T-cell (primary cell): ENCODE data around the gene ST8SIA3. TPM values are rescaled to one million over a fixed set of nuclear protein-coding genes. Genes with fewer than 3 reads are reported as not detected.

Experiments used
- ATAC-seq, 4 experiments: fragments of 200-7000 bp in 3 of 4; fragments of 150-1000 bp in 1 of 4; cut with Tn5 transposase; replicated peaks in 1 of 4; 1 replicate in 3 of 4; 2 replicates in 1 of 4; pipeline ENCODE4 v1.10.0; 2021; ENCODE audit warnings: moderate library complexity in 3 of 4, mild to moderate bottlenecking in 2 of 4, moderate number of reproducible peaks in 1 of 4
- CTCF ChIA-PET, 2 donors: fragments of 300-600 bp; sonication (Branson Sonifier 250); formaldehyde crosslinking; loops; one replicate each; lab custom pipeline; 2022; ENCODE audit warnings: antibody characterized with exemption in 2 of 2; lab: Charles Lee
- POLR2A ChIA-PET, 2 donors: fragments of 300-600 bp; sonication (Branson Sonifier 250); formaldehyde crosslinking; loops; one replicate each; lab custom pipeline; 2022; ENCODE audit warnings: antibody characterized with exemption in 2 of 2; lab: Charles Lee
- DNase-seq, 35 experiments: peaks; one replicate each; pipeline versions ENCODE4 v3.0.0 to v3.0.0-alpha.2; 2013 to 2023
- H3K27ac ChIP-seq: one replicate; pipeline ENCODE4 v1.5.1; 2013; ENCODE audit warnings: low read length
- H3K27me3 ChIP-seq, 2 experiments: replicated peaks in 1 of 2; 1 replicate in 1 of 2; 2 replicates in 1 of 2; pipeline versions ENCODE4 v1.6.1 to v1.7.0; 2013; ENCODE audit warnings: low read length in 1 of 2, mixed read lengths in 1 of 2; ENCODE audit not compliant: control insufficient read depth in 2 of 2, insufficient read depth in 2 of 2; ENCODE audit errors: extremely low read depth in 1 of 2
- H3K36me3 ChIP-seq, 2 donors: 1 replicate in 1 of 2; 2 replicates in 1 of 2; pipeline versions ENCODE4 v1.6.1 to v1.7.0; 2013; ENCODE audit warnings: low read length in 1 of 2; ENCODE audit not compliant: control insufficient read depth in 2 of 2, insufficient read depth in 1 of 2; ENCODE audit errors: extremely low read depth in 1 of 2
- H3K4me1 ChIP-seq, 2 experiments: 1 replicate in 1 of 2; 2 replicates in 1 of 2; pipeline versions ENCODE4 v1.6.1 to v1.7.0; 2013; ENCODE audit warnings: low read length in 2 of 2, mixed read lengths in 1 of 2; ENCODE audit not compliant: insufficient read depth in 2 of 2, control insufficient read depth in 1 of 2; ENCODE audit errors: extremely low read depth in 1 of 2
- H3K4me3 ChIP-seq, 2 donors: 1 replicate in 1 of 2; 2 replicates in 1 of 2; pipeline versions ENCODE4 v1.5.1 to v1.7.0; 2013; ENCODE audit warnings: mild to moderate bottlenecking in 2 of 2, low read length in 1 of 2, moderate library complexity in 1 of 2; ENCODE audit not compliant: control insufficient read depth in 1 of 2; ENCODE audit errors: extremely low read depth in 1 of 2
- H3K9me3 ChIP-seq: 2 replicates; pipeline ENCODE4 v1.7.0; 2013
- H3K27ac Mint-ChIP-seq, 2 donors: one replicate each; pipeline ENCODE4 v1.8.0; 2020 to 2021; ENCODE audit warnings: mild to moderate bottlenecking in 2 of 2, mixed read lengths in 2 of 2
- H3K27me3 Mint-ChIP-seq, 2 donors: one replicate each; pipeline ENCODE4 v1.8.0; 2021 to 2022; ENCODE audit warnings: mixed read lengths in 2 of 2
- H3K36me3 Mint-ChIP-seq: one replicate; pipeline ENCODE4 v1.8.0; 2021; ENCODE audit warnings: mixed read lengths
- H3K4me1 Mint-ChIP-seq, 3 donors: one replicate each; pipeline ENCODE4 v1.8.0; 2020 to 2022; ENCODE audit warnings: mixed read lengths in 3 of 3, mild to moderate bottlenecking in 1 of 3
- H3K4me3 Mint-ChIP-seq, 3 donors: one replicate each; pipeline ENCODE4 v1.8.0; 2020 to 2022; ENCODE audit warnings: mild to moderate bottlenecking in 3 of 3, mixed read lengths in 3 of 3, moderate library complexity in 3 of 3
- H3K9me3 Mint-ChIP-seq, 3 donors: one replicate each; pipeline ENCODE4 v1.8.0; 2020 to 2022; ENCODE audit warnings: mixed read lengths in 3 of 3
- WGBS: methylation state at CpG from one replicate; pipeline ENCODE4 v1.1.5; 2013; ENCODE audit warnings: missing lambda C conversion rate; ENCODE audit not compliant: insufficient coverage; 5-methylcytosine and 5-hydroxymethylcytosine counted together
- total RNA-seq, 35 experiments: library from RNA in 6 of 35; stranded (reverse) in 6 of 35; fragments of 120-200 nt in 1 of 35; gene quantifications; one replicate each; pipeline versions ENCODE4 v1.2.1 to v1.2.4 and lab custom pipeline; 2013 to 2026

Gene ST8SIA3
- not detected for total RNA-seq
- under 0.01 TPM for total RNA-seq (2013)
- total RNA-seq (lab: John Stamatoyannopoulos, UW): 0 to 0.09 (median 0) reads per million in 29 experiments

- WGBS: 8% methylated on average over 19 of the region's 38 CpGs
- no peak for DNase-seq
- Histone ChIP-seq H3K27me3 (peaks cover 10 to 32% of the 10 kb centered on the region in 2 experiments), H3K4me1 (no peaks in the 10 kb centered on the region), H3K4me3 (no peak within 1 kb of the TSS), H3K27ac (no peak within 1 kb of the TSS), H3K36me3 (no peaks in the 10 kb centered on the region), H3K9me3 (no peaks in the 10 kb centered on the region)
- H3K27ac Mint-ChIP-seq: no peak within 1 kb of the TSS
- H3K4me3 Mint-ChIP-seq: no peak within 1 kb of the TSS
- H3K27me3 Mint-ChIP-seq: peaks cover 48 to 55% of the 10 kb centered on the region in 2 donors
- H3K9me3 Mint-ChIP-seq: peaks cover 2 to 12% (median 5%) of the 10 kb centered on the region in 3 donors
- H3K36me3 Mint-ChIP-seq: no peaks in the 10 kb centered on the region
- ATAC-seq: no peak
- CTCF ChIA-PET: no interaction called here
- POLR2A ChIA-PET: no interaction called here
- H3K4me1 Mint-ChIP-seq: peaks cover 0 to 2% (median 0%) of the 10 kb centered on the region in 3 donors
Observed at GRCh38 chr18:57352271-57352701, at the start of gene ST8SIA3. TSS of gene ST8SIA3 (plus strand) at chr18:57352557. CDS start at chr18:57352847, 290 bp downstream.

- Mint-ChIP-seq H3K4me3 (no peak overlapping the region), H3K4me1 (no peaks in the 10 kb centered on the region), H3K27me3 (no peaks in the 10 kb centered on the region), H3K27ac (no peak overlapping the region), H3K9me3 (no peaks in the 10 kb centered on the region), H3K36me3 (no peaks in the 10 kb centered on the region)
- DNase-seq (no peak), ATAC-seq (no peak)
- Histone ChIP-seq H3K27me3 (no peaks in the 10 kb centered on the region), H3K27ac (no peak overlapping the region), H3K36me3 (no peaks in the 10 kb centered on the region), H3K4me1 (no peaks in the 10 kb centered on the region), H3K4me3 (no peak overlapping the region), H3K9me3 (no peaks in the 10 kb centered on the region)
- CTCF ChIA-PET: no interaction called here
- WGBS: 95% methylated on average over 3 of the region's 4 CpGs
- POLR2A ChIA-PET: no interaction called here
Observed at GRCh38 chr18:57311472-57311871, 40.9 kb upstream of the ST8SIA3 start.

GRCh38 chr18:57312346-57313144 is 39.8 kb upstream of the ST8SIA3 start:
- CTCF ChIA-PET: no interaction called here
- no peaks in the 10 kb centered on the region for H3K36me3 Mint-ChIP-seq
- no peaks in the 10 kb centered on the region for H3K9me3 Mint-ChIP-seq
- ATAC-seq (no peak), DNase-seq (no peak)
- no peak overlapping the region for H3K27ac Mint-ChIP-seq
- Histone ChIP-seq H3K4me3 (no peak overlapping the region), H3K27ac (no peak overlapping the region), H3K9me3 (no peaks in the 10 kb centered on the region), H3K27me3 (no peaks in the 10 kb centered on the region), H3K4me1 (no peaks in the 10 kb centered on the region), H3K36me3 (no peaks in the 10 kb centered on the region)
- no CpG with 5 or more reads among the region's 3 CpGs for WGBS
- POLR2A ChIA-PET: no interaction called here
- no peak overlapping the region for H3K4me3 Mint-ChIP-seq
- H3K27me3 Mint-ChIP-seq: no peaks in the 10 kb centered on the region
- H3K4me1 Mint-ChIP-seq: no peaks in the 10 kb centered on the region

- no peak overlapping the region for H3K4me3 Mint-ChIP-seq
- WGBS: 50% methylated on average over 1 of the region's 2 CpGs
- no peaks in the 10 kb centered on the region for H3K4me1 ChIP-seq
- H3K27ac ChIP-seq: no peak overlapping the region
- H3K36me3 Mint-ChIP-seq: no peaks in the 10 kb centered on the region
- H3K9me3 ChIP-seq: no peaks in the 10 kb centered on the region
- H3K4me3 ChIP-seq: no peak overlapping the region
- peaks cover 0 to 2% of the 10 kb centered on the region in 2 experiments for H3K27me3 ChIP-seq
- no peak for ATAC-seq
- peaks cover 3 to 12% of the 10 kb centered on the region in 2 donors for H3K27me3 Mint-ChIP-seq
- peaks cover 0 to 7% (median 6%) of the 10 kb centered on the region in 3 donors for H3K9me3 Mint-ChIP-seq
- POLR2A ChIA-PET: no interaction called here
- no peaks in the 10 kb centered on the region for H3K4me1 Mint-ChIP-seq
- CTCF ChIA-PET: no interaction called here
- no peaks in the 10 kb centered on the region for H3K36me3 ChIP-seq
- no peak overlapping the region for H3K27ac Mint-ChIP-seq
- no peak for DNase-seq
Observed at GRCh38 chr18:57320603-57321002, 31.8 kb upstream of the ST8SIA3 start.

GRCh38 chr18:57325491-57326166 is 26.7 kb upstream of the ST8SIA3 start:
- Mint-ChIP-seq H3K27ac (no peak overlapping the region), H3K4me1 (no peaks in the 10 kb centered on the region), H3K9me3 (peaks cover 0 to 13% (median 9%) of the 10 kb centered on the region in 3 donors), H3K27me3 (peaks cover 3 to 12% of the 10 kb centered on the region in 2 donors), H3K36me3 (no peaks in the 10 kb centered on the region), H3K4me3 (no peak overlapping the region)
- WGBS: 22% methylated on average over 1 of the region's 1 CpG
- CTCF ChIA-PET: no interaction called here
- H3K27ac ChIP-seq: no peak overlapping the region
- no peaks in the 10 kb centered on the region for H3K9me3 ChIP-seq
- H3K27me3 ChIP-seq: no peaks in the 10 kb centered on the region
- no peaks in the 10 kb centered on the region for H3K36me3 ChIP-seq
- H3K4me1 ChIP-seq: no peaks in the 10 kb centered on the region
- H3K4me3 ChIP-seq: no peak overlapping the region
- DNase-seq: no peak
- POLR2A ChIA-PET: no interaction called here
- no peak for ATAC-seq

GRCh38 chr18:57326718-57327323 is 25.5 kb upstream of the ST8SIA3 start:
- Histone ChIP-seq H3K4me1 (no peaks in the 10 kb centered on the region), H3K27me3 (no peaks in the 10 kb centered on the region), H3K27ac (no peak overlapping the region), H3K4me3 (no peak overlapping the region), H3K9me3 (no peaks in the 10 kb centered on the region), H3K36me3 (no peaks in the 10 kb centered on the region)
- H3K4me1 Mint-ChIP-seq: no peaks in the 10 kb centered on the region
- H3K27ac Mint-ChIP-seq: no peak overlapping the region
- peaks cover 0 to 13% (median 9%) of the 10 kb centered on the region in 3 donors for H3K9me3 Mint-ChIP-seq
- ATAC-seq (no peak), DNase-seq (no peak)
- ChIA-PET POLR2A (interaction anchor here in 1 of 2 donors (0.7 kb wide), 2 partner anchors 9 to 79 kb away, joined by 3 to 4 read pairs; no protein-coding TSS in a partner anchor), CTCF (no interaction called here)
- H3K36me3 Mint-ChIP-seq: no peaks in the 10 kb centered on the region
- no peak overlapping the region for H3K4me3 Mint-ChIP-seq
- WGBS: 67% methylated on average over 2 of the region's 8 CpGs
- peaks cover under 1 to 12% of the 10 kb centered on the region in 2 donors for H3K27me3 Mint-ChIP-seq
